ENCODE measurements around the gene FBLN7.
A peak's percentile ranks its signal among the peaks of the same experiment; 100 is the strongest.
"Not testable (repeated sequence)": the region's sequence is repeated elsewhere in the genome, so short reads cannot be mapped to it uniquely, and the experiment has no call there.

Gene FBLN7

DNA sequence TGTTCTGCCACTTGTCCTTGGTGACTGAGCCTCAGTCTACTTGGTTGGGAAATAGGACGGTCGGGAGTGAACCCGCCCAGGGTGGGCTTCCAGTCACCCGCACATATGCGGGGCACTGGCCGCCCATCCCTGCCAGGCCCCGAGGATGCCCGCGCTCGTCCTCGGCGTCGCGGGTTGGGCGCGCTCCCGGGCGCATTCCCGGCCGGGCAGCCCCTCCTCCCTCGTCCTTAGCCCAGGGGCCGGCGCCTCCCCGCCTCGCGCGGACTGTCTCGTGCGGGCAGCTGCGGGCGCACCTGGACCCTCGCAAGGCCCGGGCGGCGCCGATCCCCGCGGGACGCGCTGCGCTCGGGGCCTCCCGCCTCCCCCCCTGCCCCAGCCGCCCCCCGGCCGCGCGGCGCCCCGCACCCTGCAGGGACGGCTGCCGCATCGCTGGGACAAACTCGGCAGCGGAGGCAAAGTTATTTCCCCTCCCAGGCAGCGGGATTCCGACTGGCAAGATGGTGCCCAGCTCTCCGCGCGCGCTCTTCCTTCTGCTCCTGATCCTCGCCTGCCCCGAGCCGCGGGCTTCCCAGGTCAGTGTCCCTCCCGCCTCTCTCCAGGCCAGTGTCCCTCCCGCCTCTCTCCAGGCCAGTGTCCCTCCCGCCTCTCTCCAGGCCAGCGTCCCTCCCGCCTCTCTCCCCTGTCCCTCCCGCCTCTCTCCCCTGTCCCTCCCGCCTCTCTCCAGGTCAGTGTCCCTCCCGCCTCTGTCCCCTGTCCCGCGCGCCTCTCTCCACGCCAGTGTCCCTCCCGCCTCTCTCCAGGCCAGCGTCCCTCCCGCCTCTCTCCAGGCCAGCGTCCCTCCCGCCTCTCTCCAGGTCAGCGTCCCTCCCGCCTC lies at the start of gene FBLN7:
FBLN7 (plus strand) TSS at position 227 of the 874 bp plus-strand sequence; CDS start at position 498, 271 bp downstream.
- Histone ChIP-seq H3K27me3 (ENCODE audit: control insufficient read depth in 1 of 2, insufficient read depth in 2 of 2, low read length in 2 of 2) (peaks cover 13 to 15% of the 10 kb centered on the region in 2 donors), H3K36me3 (ENCODE audit: control insufficient read depth in 2 of 2, insufficient read depth in 2 of 2, low read length in 2 of 2) (no peaks in the 10 kb centered on the region), H3K9ac (ENCODE audit: low read length in 2 of 2) (no peak within 1 kb of the TSS), H3K4me3 (ENCODE audit: low read length in 2 of 2) (peak within 1 kb of the TSS; percentile 62 to 66), H3K9me3 (ENCODE audit: control insufficient read depth in 2 of 2, low read length in 2 of 2) (no peaks in the 10 kb centered on the region), H3K4me1 (ENCODE audit: control insufficient read depth, insufficient read depth, low read length) (peaks cover 9% of the 10 kb centered on the region), H3K27ac (ENCODE audit: low read length) (no peak within 1 kb of the TSS)

DNA sequence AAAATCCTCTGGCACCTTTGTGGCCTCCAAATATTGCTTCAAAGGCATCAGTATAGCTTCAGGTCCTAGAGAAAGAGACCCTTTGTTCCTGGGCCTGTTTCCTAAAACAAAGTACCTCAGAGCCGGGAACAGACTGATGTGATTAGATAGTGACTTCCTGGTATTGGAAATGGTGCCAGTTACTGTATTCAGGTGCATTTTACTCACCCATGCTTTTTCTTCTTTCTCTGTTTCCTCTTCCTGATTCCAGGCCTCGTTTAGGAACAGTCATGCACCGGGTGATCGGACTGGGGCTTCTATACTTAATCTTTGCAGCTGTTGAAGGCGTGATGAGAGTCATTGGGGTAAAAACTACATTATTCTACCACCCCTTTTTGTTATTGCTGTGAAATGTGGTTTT lies 48.8 kb upstream of the FBLN7 start:
- Histone ChIP-seq H3K9ac (ENCODE audit: low read length in 2 of 2) (no peak overlapping the region), H3K27ac (ENCODE audit: low read length) (no peak overlapping the region), H3K4me1 (ENCODE audit: control insufficient read depth, insufficient read depth, low read length) (no peaks in the 10 kb centered on the region), H3K9me3 (ENCODE audit: control insufficient read depth in 2 of 2, low read length in 2 of 2) (no peaks in the 10 kb centered on the region), H3K36me3 (ENCODE audit: control insufficient read depth in 2 of 2, insufficient read depth in 2 of 2, low read length in 2 of 2) (peaks cover 34 to 37% of the 10 kb centered on the region in 2 donors), H3K4me3 (ENCODE audit: low read length in 2 of 2) (no peak overlapping the region), H3K27me3 (ENCODE audit: control insufficient read depth in 1 of 2, insufficient read depth in 2 of 2, low read length in 2 of 2) (no peaks in the 10 kb centered on the region)

- no peak overlapping the region for H3K27ac ChIP-seq (ENCODE audit: low read length)
- peaks cover 18 to 21% of the 10 kb centered on the region in 2 donors for H3K36me3 ChIP-seq (ENCODE audit: control insufficient read depth in 2 of 2, insufficient read depth in 2 of 2, low read length in 2 of 2)
- no peak overlapping the region for H3K9ac ChIP-seq (ENCODE audit: low read length in 2 of 2)
- H3K4me1 ChIP-seq (ENCODE audit: control insufficient read depth, insufficient read depth, low read length): no peaks in the 10 kb centered on the region
- no peaks in the 10 kb centered on the region for H3K9me3 ChIP-seq (ENCODE audit: control insufficient read depth in 2 of 2, low read length in 2 of 2)
- H3K4me3 ChIP-seq (ENCODE audit: low read length in 2 of 2): no peak overlapping the region
- H3K27me3 ChIP-seq (ENCODE audit: control insufficient read depth in 1 of 2, insufficient read depth in 2 of 2, low read length in 2 of 2): no peaks in the 10 kb centered on the region
Measured at GRCh38 chr2:112092286-112093041, 45.7 kb upstream of the FBLN7 start.

GRCh38 chr2:112093216-112093615 lies 45.0 kb upstream of the FBLN7 start:
- Histone ChIP-seq H3K4me3 (ENCODE audit: low read length in 2 of 2) (no peak overlapping the region), H3K27ac (ENCODE audit: low read length) (no peak overlapping the region), H3K4me1 (ENCODE audit: control insufficient read depth, insufficient read depth, low read length) (no peaks in the 10 kb centered on the region), H3K9ac (ENCODE audit: low read length in 2 of 2) (no peak overlapping the region), H3K27me3 (ENCODE audit: control insufficient read depth in 1 of 2, insufficient read depth in 2 of 2, low read length in 2 of 2) (no peaks in the 10 kb centered on the region), H3K36me3 (ENCODE audit: control insufficient read depth in 2 of 2, insufficient read depth in 2 of 2, low read length in 2 of 2) (peaks cover 11 to 14% of the 10 kb centered on the region in 2 donors), H3K9me3 (ENCODE audit: control insufficient read depth in 2 of 2, low read length in 2 of 2) (no peaks in the 10 kb centered on the region)

- no peaks in the 10 kb centered on the region for H3K4me1 ChIP-seq (ENCODE audit: control insufficient read depth, insufficient read depth, low read length)
- no peaks in the 10 kb centered on the region for H3K9me3 ChIP-seq (ENCODE audit: control insufficient read depth in 2 of 2, low read length in 2 of 2)
- peaks cover 7 to 12% of the 10 kb centered on the region in 2 donors for H3K36me3 ChIP-seq (ENCODE audit: control insufficient read depth in 2 of 2, insufficient read depth in 2 of 2, low read length in 2 of 2)
- H3K27me3 ChIP-seq (ENCODE audit: control insufficient read depth in 1 of 2, insufficient read depth in 2 of 2, low read length in 2 of 2): no peaks in the 10 kb centered on the region
- no peak overlapping the region for H3K9ac ChIP-seq (ENCODE audit: low read length in 2 of 2)
- H3K4me3 ChIP-seq (ENCODE audit: low read length in 2 of 2): no peak overlapping the region
- H3K27ac ChIP-seq (ENCODE audit: low read length): no peak overlapping the region
Measured at GRCh38 chr2:112095681-112096080, 42.5 kb upstream of the FBLN7 start.

- Histone ChIP-seq H3K9me3 (ENCODE audit: control insufficient read depth in 2 of 2, low read length in 2 of 2) (no peaks in the 10 kb centered on the region), H3K36me3 (ENCODE audit: control insufficient read depth in 2 of 2, insufficient read depth in 2 of 2, low read length in 2 of 2) (peaks cover 7 to 12% of the 10 kb centered on the region in 2 donors), H3K4me3 (ENCODE audit: low read length in 2 of 2) (no peak overlapping the region)
Measured at GRCh38 chr2:112096098-112096497, 42.1 kb upstream of the FBLN7 start.

GRCh38 chr2:112108178-112108832 lies 29.9 kb upstream of the FBLN7 start:
- H3K9ac ChIP-seq (ENCODE audit: low read length in 2 of 2): no peak overlapping the region
- no peaks in the 10 kb centered on the region for H3K9me3 ChIP-seq (ENCODE audit: control insufficient read depth in 2 of 2, low read length in 2 of 2)
- H3K4me3 ChIP-seq (ENCODE audit: low read length in 2 of 2): no peak overlapping the region
- no peaks in the 10 kb centered on the region for H3K27me3 ChIP-seq (ENCODE audit: control insufficient read depth in 1 of 2, insufficient read depth in 2 of 2, low read length in 2 of 2)
- peaks cover 16 to 28% of the 10 kb centered on the region in 2 donors for H3K36me3 ChIP-seq (ENCODE audit: control insufficient read depth in 2 of 2, insufficient read depth in 2 of 2, low read length in 2 of 2)
- H3K4me1 ChIP-seq (ENCODE audit: control insufficient read depth, insufficient read depth, low read length): no peaks in the 10 kb centered on the region
- H3K27ac ChIP-seq (ENCODE audit: low read length): no peak overlapping the region

More at GRCh38 chr2:112096098-112096497, 42.1 kb upstream of the FBLN7 start:
- H3K27me3 ChIP-seq (ENCODE audit: control insufficient read depth in 1 of 2, insufficient read depth in 2 of 2, low read length in 2 of 2): no peaks in the 10 kb centered on the region
- no peak overlapping the region for H3K9ac ChIP-seq (ENCODE audit: low read length in 2 of 2)
- no peak overlapping the region for H3K27ac ChIP-seq (ENCODE audit: low read length)
- H3K4me1 ChIP-seq (ENCODE audit: control insufficient read depth, insufficient read depth, low read length): no peaks in the 10 kb centered on the region

DNA sequence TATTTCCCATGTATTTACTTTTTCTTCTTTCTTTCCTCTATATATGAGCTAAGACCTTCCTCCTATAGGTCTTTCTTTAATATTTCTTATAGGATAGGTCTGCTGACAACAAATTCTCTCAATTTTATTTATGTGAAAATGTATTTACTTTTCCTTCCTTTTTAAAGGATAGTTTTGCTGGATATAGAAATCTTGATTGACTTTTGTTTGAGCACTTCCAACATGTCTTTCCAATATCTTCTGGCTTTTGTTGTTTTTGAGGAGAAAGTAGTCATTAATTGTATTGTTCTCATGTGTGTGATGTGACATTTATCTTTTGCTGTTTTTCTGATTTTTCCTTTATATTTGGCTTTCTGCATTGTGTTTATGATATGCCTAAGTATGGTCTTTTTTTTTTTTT lies 28.9 kb upstream of the FBLN7 start:
- H3K9ac ChIP-seq (ENCODE audit: low read length in 2 of 2): no peak overlapping the region
- no peaks in the 10 kb centered on the region for H3K9me3 ChIP-seq (ENCODE audit: control insufficient read depth in 2 of 2, low read length in 2 of 2)
- H3K27ac ChIP-seq (ENCODE audit: low read length): no peak overlapping the region
- H3K4me1 ChIP-seq (ENCODE audit: control insufficient read depth, insufficient read depth, low read length): no peaks in the 10 kb centered on the region
- H3K36me3 ChIP-seq (ENCODE audit: control insufficient read depth in 2 of 2, insufficient read depth in 2 of 2, low read length in 2 of 2): peaks cover 15 to 27% of the 10 kb centered on the region in 2 donors
- H3K4me3 ChIP-seq (ENCODE audit: low read length in 2 of 2): no peak overlapping the region
- no peaks in the 10 kb centered on the region for H3K27me3 ChIP-seq (ENCODE audit: control insufficient read depth in 1 of 2, insufficient read depth in 2 of 2, low read length in 2 of 2)

- Histone ChIP-seq H3K27ac (ENCODE audit: low read length) (no peak overlapping the region), H3K4me1 (ENCODE audit: control insufficient read depth, insufficient read depth, low read length) (no peaks in the 10 kb centered on the region), H3K4me3 (ENCODE audit: low read length in 2 of 2) (no peak overlapping the region), H3K9me3 (ENCODE audit: control insufficient read depth in 2 of 2, low read length in 2 of 2) (no peaks in the 10 kb centered on the region), H3K36me3 (ENCODE audit: control insufficient read depth in 2 of 2, insufficient read depth in 2 of 2, low read length in 2 of 2) (peaks cover 12 to 25% of the 10 kb centered on the region in 2 donors), H3K27me3 (ENCODE audit: control insufficient read depth in 1 of 2, insufficient read depth in 2 of 2, low read length in 2 of 2) (no peaks in the 10 kb centered on the region), H3K9ac (ENCODE audit: low read length in 2 of 2) (no peak overlapping the region)
Measured at GRCh38 chr2:112110966-112111365, 27.2 kb upstream of the FBLN7 start.

GRCh38 chr2:112113354-112113753 lies 24.8 kb upstream of the FBLN7 start:
- H3K9ac ChIP-seq (ENCODE audit: low read length in 2 of 2); H3K27ac ChIP-seq (ENCODE audit: low read length); H3K4me3 ChIP-seq (ENCODE audit: low read length in 2 of 2); H3K27me3 ChIP-seq (ENCODE audit: control insufficient read depth in 1 of 2, insufficient read depth in 2 of 2, low read length in 2 of 2); H3K4me1 ChIP-seq (ENCODE audit: control insufficient read depth, insufficient read depth, low read length); H3K9me3 ChIP-seq (ENCODE audit: control insufficient read depth in 2 of 2, low read length in 2 of 2): not testable (repeated sequence)
- peaks cover 15 to 25% of the 10 kb centered on the region in 2 donors for H3K36me3 ChIP-seq (ENCODE audit: control insufficient read depth in 2 of 2, insufficient read depth in 2 of 2, low read length in 2 of 2)

Data from stomach smooth muscle (tissue), 2 donors.